Progenitor cell of endocrine pancreas (in vitro differentiated cells): ENCODE results near the gene FSTL4. TPM values are rescaled to one million over a fixed set of nuclear protein-coding genes. Genes with fewer than 3 reads are reported as not detected.

Experiments used
- DNase-seq: peaks from one replicate; pipeline ENCODE4 v3.0.0; 2021; ENCODE audit warnings: low spot score; ENCODE audit not compliant: unreplicated experiment
- H3K27ac Mint-ChIP-seq: 2 replicates; pipeline ENCODE4 v1.8.0; 2021; ENCODE audit warnings: mild to moderate bottlenecking, moderate library complexity, mixed read lengths
- H3K27me3 Mint-ChIP-seq: 2 replicates; pipeline ENCODE4 v1.8.0; 2021; ENCODE audit warnings: mixed read lengths
- H3K36me3 Mint-ChIP-seq: 2 replicates; pipeline ENCODE4 v1.8.0; 2022; ENCODE audit warnings: mixed read lengths; ENCODE audit not compliant: insufficient read depth
- H3K4me1 Mint-ChIP-seq: 2 replicates; pipeline ENCODE4 v1.8.0; 2021; ENCODE audit warnings: low read depth, mixed read lengths
- H3K4me3 Mint-ChIP-seq: 2 replicates; pipeline ENCODE4 v1.8.0; 2021; ENCODE audit warnings: low read depth, mild to moderate bottlenecking, moderate library complexity, mixed read lengths
- H3K9me3 Mint-ChIP-seq: 2 replicates; pipeline ENCODE4 v1.8.0; 2021; ENCODE audit warnings: low read depth, mixed read lengths
- total RNA-seq: library from RNA; stranded (reverse); gene quantifications from 2 replicates; pipeline ENCODE4 v1.2.1, GENCODE V29; 2021
- TF ChIP-seq, protein P1 (sequence below): fragments of 200-600 bp; sonication (generic); IDR thresholded peaks from one replicate; pipeline ENCODE4 v1.5.0; 2021; ENCODE audit warnings: antibody characterized with exemption, mild to moderate bottlenecking; ENCODE audit not compliant: unreplicated experiment

The FSTL4 gene
- total RNA-seq, 1 donor from 2014 or later, result 2.4 TPM

GRCh38 chr5:133234273-133234672 lies 378.1 kb downstream of the FSTL4 start:
- no peaks in the 10 kb centered on the region for H3K4me1 Mint-ChIP-seq
- no peaks in the 10 kb centered on the region for H3K9me3 Mint-ChIP-seq
- no peaks in the 10 kb centered on the region for H3K27me3 Mint-ChIP-seq
- no peaks in the 10 kb centered on the region for H3K36me3 Mint-ChIP-seq
- TF ChIP-seq, protein P1, sequence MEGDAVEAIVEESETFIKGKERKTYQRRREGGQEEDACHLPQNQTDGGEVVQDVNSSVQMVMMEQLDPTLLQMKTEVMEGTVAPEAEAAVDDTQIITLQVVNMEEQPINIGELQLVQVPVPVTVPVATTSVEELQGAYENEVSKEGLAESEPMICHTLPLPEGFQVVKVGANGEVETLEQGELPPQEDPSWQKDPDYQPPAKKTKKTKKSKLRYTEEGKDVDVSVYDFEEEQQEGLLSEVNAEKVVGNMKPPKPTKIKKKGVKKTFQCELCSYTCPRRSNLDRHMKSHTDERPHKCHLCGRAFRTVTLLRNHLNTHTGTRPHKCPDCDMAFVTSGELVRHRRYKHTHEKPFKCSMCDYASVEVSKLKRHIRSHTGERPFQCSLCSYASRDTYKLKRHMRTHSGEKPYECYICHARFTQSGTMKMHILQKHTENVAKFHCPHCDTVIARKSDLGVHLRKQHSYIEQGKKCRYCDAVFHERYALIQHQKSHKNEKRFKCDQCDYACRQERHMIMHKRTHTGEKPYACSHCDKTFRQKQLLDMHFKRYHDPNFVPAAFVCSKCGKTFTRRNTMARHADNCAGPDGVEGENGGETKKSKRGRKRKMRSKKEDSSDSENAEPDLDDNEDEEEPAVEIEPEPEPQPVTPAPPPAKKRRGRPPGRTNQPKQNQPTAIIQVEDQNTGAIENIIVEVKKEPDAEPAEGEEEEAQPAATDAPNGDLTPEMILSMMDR, result no peak
- H3K27ac Mint-ChIP-seq, result no peak overlapping the region
- no peak overlapping the region for H3K4me3 Mint-ChIP-seq
- DNase-seq, result no peak

- no peak for DNase-seq
- TF ChIP-seq, protein P1, result no peak
- H3K4me3 Mint-ChIP-seq, result no peak overlapping the region
- H3K27me3 Mint-ChIP-seq, result no peaks in the 10 kb centered on the region
- no peaks in the 10 kb centered on the region for H3K9me3 Mint-ChIP-seq
- no peaks in the 10 kb centered on the region for H3K4me1 Mint-ChIP-seq
- H3K27ac Mint-ChIP-seq, result no peak overlapping the region
- no peaks in the 10 kb centered on the region for H3K36me3 Mint-ChIP-seq
Observed at GRCh38 chr5:133233616-133234015, 378.7 kb downstream of the FSTL4 start.

DNA sequence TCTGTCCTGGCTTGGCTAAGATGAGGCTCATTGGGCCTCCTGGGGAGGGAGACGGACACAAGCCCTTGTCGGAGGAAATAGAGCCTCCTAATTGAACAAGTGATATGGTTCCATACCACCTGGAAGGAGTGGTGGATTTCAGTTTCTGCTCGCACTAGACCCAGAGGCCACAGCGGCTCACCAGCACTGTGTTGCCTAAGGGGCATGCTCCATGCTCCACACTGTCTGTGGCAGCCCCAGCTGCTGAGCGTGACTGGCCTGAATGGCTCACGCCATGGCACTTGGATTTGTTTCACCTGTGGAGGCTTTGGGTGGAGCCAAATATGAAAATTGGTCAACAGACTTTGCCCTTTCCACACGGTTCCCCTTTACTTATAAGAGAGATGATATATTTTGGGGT lies 379.4 kb downstream of the FSTL4 start:
- H3K9me3 Mint-ChIP-seq, result no peaks in the 10 kb centered on the region
- no peaks in the 10 kb centered on the region for H3K36me3 Mint-ChIP-seq
- DNase-seq, result no peak
- H3K27me3 Mint-ChIP-seq, result no peaks in the 10 kb centered on the region
- no peaks in the 10 kb centered on the region for H3K4me1 Mint-ChIP-seq
- no peak overlapping the region for H3K27ac Mint-ChIP-seq
- TF ChIP-seq, protein P1, result no peak
- H3K4me3 Mint-ChIP-seq, result no peak overlapping the region

DNA sequence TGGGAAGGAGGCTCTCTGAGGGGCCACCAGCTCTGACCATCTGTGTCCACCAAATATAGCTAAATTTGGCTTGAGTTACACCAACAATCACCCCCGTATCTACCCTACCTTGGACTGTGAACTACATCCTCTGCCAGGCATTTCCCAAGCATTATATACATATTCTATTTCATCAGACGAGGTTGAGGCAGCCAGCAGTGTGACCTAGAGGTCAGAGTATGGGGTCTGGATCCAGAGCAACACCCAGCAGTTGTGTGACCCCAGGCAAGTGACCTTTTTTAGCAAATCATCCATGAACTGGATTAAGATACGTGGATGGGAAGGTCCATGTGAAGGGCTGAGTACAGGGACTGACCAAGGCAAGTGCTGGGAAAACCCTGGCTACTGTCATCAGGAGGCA lies 379.9 kb downstream of the FSTL4 start:
- Mint-ChIP-seq H3K9me3 (no peaks in the 10 kb centered on the region), H3K27me3 (no peaks in the 10 kb centered on the region), H3K4me3 (no peak overlapping the region), H3K27ac (no peak overlapping the region), H3K4me1 (no peaks in the 10 kb centered on the region), H3K36me3 (no peaks in the 10 kb centered on the region)
- no peak for DNase-seq
- TF ChIP-seq, protein P1, result no peak

DNA sequence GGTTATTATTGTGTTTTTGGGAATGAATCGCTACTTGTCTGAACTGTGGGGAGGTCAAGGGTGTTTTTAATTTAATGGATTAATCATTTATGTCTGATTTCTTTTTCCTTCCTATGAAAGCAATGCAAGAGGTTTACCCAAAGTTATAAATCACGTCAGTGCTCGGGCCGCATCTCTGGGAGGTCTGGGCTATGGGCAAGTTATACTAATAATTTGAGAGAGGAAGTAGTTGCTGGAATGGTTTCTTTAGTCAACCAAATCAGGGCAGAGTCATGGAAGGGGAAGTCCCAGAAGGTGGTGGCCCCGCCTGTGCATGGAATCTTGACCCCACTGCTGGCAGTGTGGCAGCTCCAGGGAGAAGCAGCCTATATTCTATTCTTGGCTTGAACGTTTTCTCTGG lies 380.3 kb downstream of the FSTL4 start:
- Mint-ChIP-seq H3K36me3 (no peaks in the 10 kb centered on the region), H3K27me3 (no peaks in the 10 kb centered on the region), H3K9me3 (no peaks in the 10 kb centered on the region), H3K4me3 (no peak overlapping the region), H3K27ac (no peak overlapping the region), H3K4me1 (no peaks in the 10 kb centered on the region)
- no peak for DNase-seq
- TF ChIP-seq, protein P1, result no peak
